Activated naive CD8-positive, alpha-beta T cell treated with anti-CD3 and anti-CD28 coated beads, Interleukin-2, amount 10 ng/mL, durations not matched to agents 7 days and 5 days (primary cell): ENCODE results near the gene FTCD. TPM values are rescaled to one million over a fixed set of nuclear protein-coding genes. Genes with fewer than 3 reads are reported as not detected.
"Not testable (repeated sequence)": the region's sequence is repeated elsewhere in the genome, so short reads cannot be mapped to it uniquely, and the experiment has no call there.

Experiments
- ATAC-seq: fragments of 150-1000 bp; cut with Tn5 transposase; one replicate; pipeline ENCODE4 v1.10.0; 2021; ENCODE audit warnings: low read depth, moderate library complexity
- POLR2A ChIA-PET: fragments of 350-600 bp; sonication (Branson Sonifier 250); formaldehyde crosslinking; loops from one replicate; lab custom pipeline; 2021; ENCODE audit warnings: antibody characterized with exemption; lab: Charles Lee
- DNase-seq: peaks from one replicate; pipeline ENCODE4 v3.0.0; 2021
- H3K27ac Mint-ChIP-seq: one replicate; pipeline ENCODE4 v1.8.0; 2022; ENCODE audit warnings: mild to moderate bottlenecking, mixed read lengths
- H3K27me3 Mint-ChIP-seq: one replicate; pipeline ENCODE4 v1.8.0; 2022; ENCODE audit warnings: mild to moderate bottlenecking, moderate library complexity, mixed read lengths
- H3K36me3 Mint-ChIP-seq: one replicate; pipeline ENCODE4 v1.8.0; 2021; ENCODE audit warnings: mild to moderate bottlenecking, mixed read lengths
- H3K4me1 Mint-ChIP-seq: one replicate; pipeline ENCODE4 v1.8.0; 2021; ENCODE audit warnings: mixed read lengths
- H3K4me3 Mint-ChIP-seq: one replicate; pipeline ENCODE4 v1.8.0; 2022; ENCODE audit warnings: mild to moderate bottlenecking, moderate library complexity, mixed read lengths
- H3K9me3 Mint-ChIP-seq: one replicate; pipeline ENCODE4 v1.8.0; 2021; ENCODE audit warnings: mixed read lengths
- total RNA-seq, 2 experiments: library from RNA; stranded (reverse); gene quantifications; one replicate each; pipeline ENCODE4 v1.2.3, GENCODE V29; 2021

Gene FTCD
- total RNA-seq, 2 experiments from 2014 or later = 0.65 to 1.3 TPM

DNA sequence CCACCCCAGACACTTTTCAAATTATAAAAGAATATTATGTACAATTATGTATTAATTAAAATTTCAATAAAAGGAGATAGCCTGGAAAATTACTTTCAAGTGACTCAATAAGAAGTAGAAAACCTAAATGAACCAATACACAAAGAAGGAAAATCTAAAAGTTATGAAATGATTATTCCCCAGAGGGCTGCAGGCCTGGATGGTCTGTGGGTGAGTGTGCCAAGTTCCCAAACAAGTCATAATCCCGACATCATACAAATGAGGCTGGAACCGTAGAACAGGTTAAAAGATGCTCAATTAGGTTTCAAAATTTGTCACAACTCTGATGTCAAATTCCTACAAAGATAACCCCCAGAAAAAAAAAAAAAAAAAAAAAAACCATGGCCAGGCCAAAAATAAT, 16.2 kb upstream of the FTCD start:
- POLR2A ChIA-PET = no interaction called here
- H3K36me3 Mint-ChIP-seq = no peaks in the 10 kb centered on the region
- peaks cover 9% of the 10 kb centered on the region for H3K9me3 Mint-ChIP-seq
- no peak for ATAC-seq
- no peak for DNase-seq
- peaks cover 8% of the 10 kb centered on the region for H3K4me1 Mint-ChIP-seq
- peaks cover 17% of the 10 kb centered on the region for H3K27me3 Mint-ChIP-seq
- H3K27ac Mint-ChIP-seq = no peak overlapping the region
- H3K4me3 Mint-ChIP-seq = no peak overlapping the region

DNA sequence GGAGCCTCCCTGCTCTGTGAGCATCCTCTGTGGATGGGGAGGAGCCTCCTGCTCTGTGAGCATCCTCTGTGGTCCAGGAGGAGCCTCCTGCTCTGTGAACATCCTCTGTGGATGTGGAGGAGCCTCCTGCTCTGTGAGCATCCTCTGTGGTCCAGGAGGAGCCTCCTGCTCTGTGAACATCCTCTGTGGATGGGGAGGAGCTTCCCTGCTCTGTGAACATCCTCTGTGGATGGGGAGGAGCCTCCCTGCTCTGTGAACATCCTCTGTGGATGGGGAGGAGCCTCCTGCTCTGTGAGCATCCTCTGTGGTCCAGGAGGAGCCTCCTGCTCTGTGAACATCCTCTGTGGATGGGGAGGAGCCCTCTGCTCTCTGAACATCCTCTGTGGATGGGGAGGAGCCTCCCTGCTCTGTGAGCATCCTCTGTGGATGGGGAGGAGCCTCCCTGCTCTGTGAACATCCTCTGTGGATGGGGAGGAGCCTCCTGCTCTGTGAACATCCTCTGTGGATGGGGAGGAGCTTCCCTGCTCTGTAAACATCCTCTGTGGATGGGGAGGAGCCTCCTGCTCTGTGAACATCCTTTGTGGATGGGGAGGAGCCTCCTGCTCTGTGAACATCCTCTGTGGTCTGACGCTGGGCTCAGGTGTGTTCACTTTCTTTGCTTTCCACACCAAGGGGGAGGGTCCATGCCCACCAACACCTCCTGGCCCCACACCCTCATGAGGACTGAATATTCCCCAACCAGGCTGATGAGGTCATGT, 15.2 kb upstream of the FTCD start:
- H3K4me3 Mint-ChIP-seq, H3K9me3 Mint-ChIP-seq, H3K4me1 Mint-ChIP-seq, POLR2A ChIA-PET, ATAC-seq, H3K27ac Mint-ChIP-seq, H3K36me3 Mint-ChIP-seq: not testable (repeated sequence)
- peak; percentile 13 for DNase-seq
- H3K27me3 Mint-ChIP-seq = peaks cover 10% of the 10 kb centered on the region

DNA sequence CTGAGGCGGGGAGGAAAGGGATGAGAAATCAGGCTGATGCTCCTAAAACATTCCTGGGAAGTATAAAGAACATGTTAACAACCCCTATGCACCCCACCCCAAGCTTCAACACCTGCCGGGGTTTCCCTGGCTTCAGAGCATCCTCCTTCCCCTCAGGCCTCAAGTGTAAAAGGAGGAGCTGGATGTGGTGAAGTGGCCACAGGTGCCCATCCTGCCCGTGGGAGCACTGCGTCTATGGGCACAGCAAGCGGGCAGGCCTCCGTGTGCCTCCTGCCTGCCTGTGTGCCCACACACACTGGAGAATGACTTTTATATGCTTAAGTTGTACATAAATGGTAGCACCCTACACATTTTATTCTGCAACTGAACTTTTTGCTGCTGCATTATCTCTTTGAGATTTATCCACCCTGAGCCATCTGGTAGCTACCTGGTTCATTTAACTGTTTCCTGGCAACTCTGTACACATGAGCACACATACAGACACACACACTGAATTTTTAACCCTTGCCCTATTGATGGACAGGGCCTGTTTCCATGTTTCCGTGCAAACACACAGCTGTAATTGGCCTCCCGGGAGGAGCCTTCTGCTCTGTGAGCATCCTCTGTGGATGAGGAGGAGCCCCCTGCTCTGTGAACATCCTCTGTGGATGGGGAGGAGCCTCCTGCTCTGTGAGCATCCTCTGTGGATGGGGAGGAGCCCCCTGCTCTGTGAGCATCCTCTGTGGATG, 13.4 kb upstream of the FTCD start:
- no peaks in the 10 kb centered on the region for H3K9me3 Mint-ChIP-seq
- no peaks in the 10 kb centered on the region for H3K36me3 Mint-ChIP-seq
- H3K27ac Mint-ChIP-seq = no peak overlapping the region
- peaks cover 8% of the 10 kb centered on the region for H3K4me1 Mint-ChIP-seq
- ATAC-seq = no peak
- no peak for DNase-seq
- no peak overlapping the region for H3K4me3 Mint-ChIP-seq
- H3K27me3 Mint-ChIP-seq = peaks cover 4% of the 10 kb centered on the region
- POLR2A ChIA-PET = no interaction called here

DNA sequence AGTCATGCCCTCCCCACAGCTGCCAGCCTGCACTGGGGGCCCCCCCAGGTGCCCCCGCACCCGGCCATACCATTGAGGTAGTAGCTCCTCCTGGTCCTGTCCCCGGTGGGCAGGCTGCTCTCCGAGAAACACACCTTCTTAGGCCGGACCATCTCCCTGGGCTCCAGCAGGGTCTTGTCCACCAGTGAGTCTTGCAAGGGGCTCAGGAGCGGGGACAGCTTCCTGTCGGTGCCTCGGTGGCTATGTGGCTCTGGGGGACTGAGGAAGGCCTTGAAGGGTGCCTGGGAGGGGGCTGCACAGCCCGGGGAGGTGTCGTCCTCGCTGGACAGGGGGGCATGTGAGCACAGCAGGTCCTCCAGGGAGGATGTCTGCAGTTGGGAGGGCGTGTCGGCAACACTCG, 12.9 kb upstream of the FTCD start:
- Mint-ChIP-seq H3K4me1 (peaks cover 8% of the 10 kb centered on the region), H3K4me3 (no peak overlapping the region), H3K27me3 (peaks cover 4% of the 10 kb centered on the region), H3K36me3 (no peaks in the 10 kb centered on the region), H3K9me3 (no peaks in the 10 kb centered on the region), H3K27ac (no peak overlapping the region)
- ATAC-seq (no peak), DNase-seq (no peak)
- POLR2A ChIA-PET = no interaction called here

DNA sequence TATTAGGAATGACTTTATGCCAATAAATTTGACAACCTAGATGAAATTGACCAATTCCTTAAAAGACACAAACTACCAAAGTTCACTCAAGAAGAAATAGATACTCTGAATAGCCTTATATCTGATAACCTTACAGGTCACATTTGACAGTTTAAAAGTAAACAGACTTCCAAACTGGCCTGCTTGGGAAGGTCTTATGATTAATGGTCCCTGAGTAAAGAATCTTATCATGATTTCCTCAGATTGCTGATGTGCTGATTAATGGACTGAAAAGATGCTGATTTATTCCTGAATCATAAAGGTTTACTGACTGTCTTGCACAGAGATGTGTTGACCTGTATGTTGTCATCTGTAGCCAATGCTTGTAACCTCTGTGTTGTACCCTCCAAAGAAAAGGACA, 9.7 kb upstream of the FTCD start:
- no peaks in the 10 kb centered on the region for H3K9me3 Mint-ChIP-seq
- H3K4me3 Mint-ChIP-seq = no peak overlapping the region
- ATAC-seq = no peak
- no peak for DNase-seq
- H3K4me1 Mint-ChIP-seq = peaks cover 3% of the 10 kb centered on the region
- peaks cover 6% of the 10 kb centered on the region for H3K27me3 Mint-ChIP-seq
- no peak overlapping the region for H3K27ac Mint-ChIP-seq
- POLR2A ChIA-PET = no interaction called here
- no peaks in the 10 kb centered on the region for H3K36me3 Mint-ChIP-seq

DNA sequence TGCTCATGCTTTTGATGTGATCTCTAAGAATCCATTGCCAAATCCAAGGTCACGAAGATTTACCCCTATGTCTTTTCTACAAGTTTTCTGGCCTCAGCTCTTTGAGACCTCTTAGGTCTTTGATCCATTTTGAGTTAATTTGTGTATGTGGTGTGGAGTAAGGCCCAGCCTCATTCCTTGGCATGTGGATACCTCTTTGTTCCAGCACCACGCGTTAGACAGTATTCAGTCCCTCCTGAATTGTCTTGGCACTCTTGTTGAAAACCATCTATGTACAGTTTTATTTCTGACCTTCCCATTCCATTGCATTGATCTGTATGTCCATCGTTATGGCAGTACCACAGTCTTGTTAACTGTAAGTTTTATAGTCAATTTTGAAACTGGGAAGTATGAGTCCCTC, 8.0 kb upstream of the FTCD start:
- ATAC-seq (no peak), DNase-seq (no peak)
- Mint-ChIP-seq H3K36me3 (no peaks in the 10 kb centered on the region), H3K4me1 (no peaks in the 10 kb centered on the region), H3K9me3 (no peaks in the 10 kb centered on the region), H3K4me3 (no peak overlapping the region), H3K27ac (peak overlapping the region; percentile 21), H3K27me3 (peaks cover 6% of the 10 kb centered on the region)
- POLR2A ChIA-PET = no interaction called here

DNA sequence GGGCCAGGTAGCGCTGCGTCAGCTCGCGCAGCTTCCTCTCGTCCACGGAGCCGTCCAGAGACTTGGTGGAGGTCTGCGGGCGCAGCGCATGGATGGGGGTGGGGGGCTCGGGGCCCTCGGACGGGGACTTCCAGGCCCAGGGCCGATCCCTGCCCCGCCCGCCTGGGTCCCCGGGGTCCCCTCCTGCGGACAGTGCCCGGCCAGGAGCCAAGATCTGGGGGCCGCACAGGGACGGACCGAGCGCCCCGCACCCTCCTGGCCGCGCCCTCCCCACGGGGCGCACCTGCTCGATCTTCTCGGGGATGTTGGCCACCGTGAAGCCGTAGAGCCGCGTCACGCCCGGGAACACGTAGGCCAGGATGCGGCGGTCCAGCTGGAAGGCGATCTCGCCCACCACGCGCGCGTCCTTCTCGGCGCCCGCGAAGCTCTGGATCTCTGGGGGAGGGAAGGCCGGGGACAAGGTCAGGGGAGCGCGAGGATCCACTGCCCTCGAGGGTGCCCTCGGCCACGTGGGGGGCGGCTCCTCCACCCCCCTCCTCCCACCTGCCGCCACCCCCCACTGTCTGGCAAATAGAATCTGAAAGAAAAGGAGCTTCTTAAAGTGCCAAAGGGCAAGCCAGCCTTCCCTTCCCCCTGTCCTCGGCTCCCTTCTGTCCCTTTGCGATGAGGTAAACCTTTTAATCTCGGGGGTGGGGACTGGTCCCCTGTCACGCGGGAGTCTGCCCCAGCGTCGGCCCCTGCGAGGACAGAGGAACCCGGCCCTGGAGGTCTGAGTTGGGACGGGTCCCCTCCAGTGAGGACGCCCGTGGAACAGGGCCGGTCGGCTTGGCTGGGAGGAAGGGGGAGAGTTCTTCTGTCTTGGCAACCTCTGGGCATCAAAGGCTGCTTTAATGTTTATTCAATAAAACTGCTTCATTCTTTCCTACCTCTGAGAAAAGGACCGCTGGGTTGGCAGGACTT, 6.5 kb upstream of the FTCD start:
- Mint-ChIP-seq H3K4me3 (no peak overlapping the region), H3K9me3 (no peaks in the 10 kb centered on the region), H3K36me3 (no peaks in the 10 kb centered on the region), H3K4me1 (no peaks in the 10 kb centered on the region), H3K27ac (no peak overlapping the region), H3K27me3 (peaks cover 6% of the 10 kb centered on the region)
- DNase-seq (peak; percentile 29), ATAC-seq (no peak)
- POLR2A ChIA-PET = interaction anchor here (0.6 kb wide), 1 partner anchor 340 kb away, joined by 3 read pairs; no protein-coding TSS in a partner anchor

DNA sequence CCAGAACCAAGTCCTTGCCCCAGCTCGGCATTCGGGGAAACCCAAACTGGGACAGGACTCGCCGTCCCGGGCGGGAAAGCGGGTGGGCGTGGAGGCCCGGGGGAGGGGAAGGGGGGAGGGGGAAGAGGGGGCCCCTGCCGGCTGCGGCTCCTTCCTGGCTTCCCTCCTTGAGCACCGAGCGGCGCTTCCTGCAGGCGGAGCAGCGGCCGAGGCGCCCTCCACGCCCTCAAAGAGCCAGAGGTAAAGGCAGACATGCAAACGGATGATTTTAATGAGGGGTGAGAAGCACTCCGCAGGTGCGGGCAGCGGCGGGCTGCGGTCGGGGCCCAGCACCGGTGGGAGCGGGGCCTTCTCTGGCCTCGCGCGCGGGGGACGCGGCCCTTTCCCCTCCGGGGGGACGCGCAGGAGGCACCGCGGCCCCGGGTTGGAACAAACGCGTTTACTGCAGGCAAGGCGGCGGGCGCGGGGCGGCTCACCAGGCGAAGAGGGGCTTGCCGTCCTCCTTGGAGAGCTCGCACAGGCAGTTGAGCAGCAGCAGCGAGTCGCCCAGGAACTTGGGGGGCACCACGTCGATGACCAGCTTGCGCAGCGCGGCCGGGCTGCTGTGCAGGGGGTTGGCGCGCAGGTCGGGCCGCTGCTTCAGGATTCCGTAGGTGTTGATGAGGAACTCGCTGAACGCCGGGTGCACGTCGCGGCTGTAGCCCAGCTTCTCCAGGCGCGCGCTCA, 5.7 kb upstream of the FTCD start:
- peaks cover 6% of the 10 kb centered on the region for H3K27me3 Mint-ChIP-seq
- DNase-seq (peak; percentile 51), ATAC-seq (peak; percentile 47)
- no peaks in the 10 kb centered on the region for H3K36me3 Mint-ChIP-seq
- H3K27ac Mint-ChIP-seq = no peak overlapping the region
- no peaks in the 10 kb centered on the region for H3K4me1 Mint-ChIP-seq
- POLR2A ChIA-PET = no interaction called here
- no peaks in the 10 kb centered on the region for H3K9me3 Mint-ChIP-seq
- H3K4me3 Mint-ChIP-seq = peak overlapping the region; percentile 56

DNA sequence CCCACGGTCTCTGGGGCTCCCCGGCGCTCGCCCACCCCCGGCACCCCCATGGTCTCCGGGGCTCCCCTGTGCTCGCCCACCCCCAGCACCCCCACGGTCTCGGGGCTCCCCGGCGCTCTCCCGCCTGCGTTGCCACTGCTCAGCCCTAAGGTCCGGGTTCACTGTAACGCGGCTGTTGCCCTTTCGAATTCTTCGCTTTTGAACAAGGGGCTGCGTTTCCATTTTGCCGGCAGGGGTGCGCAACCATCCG, 5.2 kb upstream of the FTCD start:
- ATAC-seq = no peak
- H3K4me3 Mint-ChIP-seq = no peak overlapping the region
- H3K9me3 Mint-ChIP-seq = no peaks in the 10 kb centered on the region
- H3K36me3 Mint-ChIP-seq = no peaks in the 10 kb centered on the region
- DNase-seq = no peak
- H3K27me3 Mint-ChIP-seq = peaks cover 4% of the 10 kb centered on the region
- no peak overlapping the region for H3K27ac Mint-ChIP-seq
- POLR2A ChIA-PET = no interaction called here
- no peaks in the 10 kb centered on the region for H3K4me1 Mint-ChIP-seq

DNA sequence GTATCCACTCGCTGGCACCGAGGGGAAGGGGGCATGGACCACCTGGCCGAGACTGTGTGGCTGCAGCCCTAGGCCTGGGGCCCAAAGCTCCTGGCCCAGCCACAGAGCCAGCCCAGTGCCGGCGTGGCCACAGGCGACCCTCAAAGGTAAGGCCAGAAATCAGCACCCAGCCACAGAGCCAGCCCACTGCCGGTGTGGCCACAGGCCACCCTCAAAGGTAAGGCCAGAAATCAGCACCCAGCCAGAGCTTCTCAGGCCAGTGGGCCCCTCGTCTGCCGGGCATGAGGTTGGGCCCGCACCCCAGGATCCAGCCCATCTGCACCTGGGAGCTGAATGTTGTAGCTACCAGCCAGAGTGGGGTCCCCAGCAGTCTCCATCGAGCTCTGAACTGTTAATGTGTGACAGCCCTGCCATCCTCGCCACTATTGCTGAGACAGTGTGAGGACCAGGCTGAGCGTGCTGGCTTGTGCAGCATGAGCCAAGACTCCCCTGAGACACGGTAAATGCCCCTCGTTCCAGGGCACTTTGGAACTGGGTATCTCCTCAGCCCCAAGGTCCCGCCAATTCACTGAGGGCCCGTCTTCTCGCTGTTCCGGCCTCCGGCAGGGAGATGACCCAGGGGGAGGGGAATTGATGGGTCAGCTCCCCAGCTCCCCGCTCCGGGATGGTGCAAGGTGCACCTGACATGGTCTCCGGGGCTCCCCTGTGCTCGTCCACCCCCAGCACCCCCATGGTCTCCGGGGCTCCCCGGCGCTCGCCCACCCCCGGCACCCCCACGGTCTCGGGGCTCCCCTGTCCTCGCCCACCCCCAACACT, 4.7 kb upstream of the FTCD start:
- Mint-ChIP-seq H3K27me3 (peaks cover 4% of the 10 kb centered on the region), H3K27ac (no peak overlapping the region), H3K9me3 (no peaks in the 10 kb centered on the region), H3K4me3 (no peak overlapping the region), H3K4me1 (no peaks in the 10 kb centered on the region), H3K36me3 (no peaks in the 10 kb centered on the region)
- peak; percentile 24 for DNase-seq
- ATAC-seq = no peak
- POLR2A ChIA-PET = no interaction called here

DNA sequence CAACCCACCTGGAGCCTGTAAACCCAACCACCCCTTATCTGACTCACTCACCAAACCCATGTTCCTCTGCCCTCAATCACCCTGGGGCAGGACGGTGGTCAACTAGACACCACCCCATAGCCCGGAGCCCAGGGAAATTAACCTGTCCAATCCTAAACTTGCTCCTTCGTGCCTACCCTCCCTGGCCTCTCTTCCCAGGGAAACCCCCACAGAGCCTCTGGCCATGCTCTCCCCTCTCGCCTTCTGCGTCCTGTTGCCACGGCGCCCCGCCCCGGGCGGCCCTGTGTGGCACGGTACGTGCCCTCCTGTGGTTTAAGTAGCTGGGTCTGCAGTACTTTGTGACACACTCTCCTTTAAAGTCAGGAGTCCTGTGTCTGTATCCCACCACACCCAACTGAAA, 4.0 kb upstream of the FTCD start:
- H3K9me3 Mint-ChIP-seq = no peaks in the 10 kb centered on the region
- H3K36me3 Mint-ChIP-seq = no peaks in the 10 kb centered on the region
- peaks cover 4% of the 10 kb centered on the region for H3K27me3 Mint-ChIP-seq
- ATAC-seq (no peak), DNase-seq (peak; percentile 28)
- no peak overlapping the region for H3K4me3 Mint-ChIP-seq
- H3K4me1 Mint-ChIP-seq = no peaks in the 10 kb centered on the region
- POLR2A ChIA-PET = no interaction called here
- H3K27ac Mint-ChIP-seq = no peak overlapping the region

DNA sequence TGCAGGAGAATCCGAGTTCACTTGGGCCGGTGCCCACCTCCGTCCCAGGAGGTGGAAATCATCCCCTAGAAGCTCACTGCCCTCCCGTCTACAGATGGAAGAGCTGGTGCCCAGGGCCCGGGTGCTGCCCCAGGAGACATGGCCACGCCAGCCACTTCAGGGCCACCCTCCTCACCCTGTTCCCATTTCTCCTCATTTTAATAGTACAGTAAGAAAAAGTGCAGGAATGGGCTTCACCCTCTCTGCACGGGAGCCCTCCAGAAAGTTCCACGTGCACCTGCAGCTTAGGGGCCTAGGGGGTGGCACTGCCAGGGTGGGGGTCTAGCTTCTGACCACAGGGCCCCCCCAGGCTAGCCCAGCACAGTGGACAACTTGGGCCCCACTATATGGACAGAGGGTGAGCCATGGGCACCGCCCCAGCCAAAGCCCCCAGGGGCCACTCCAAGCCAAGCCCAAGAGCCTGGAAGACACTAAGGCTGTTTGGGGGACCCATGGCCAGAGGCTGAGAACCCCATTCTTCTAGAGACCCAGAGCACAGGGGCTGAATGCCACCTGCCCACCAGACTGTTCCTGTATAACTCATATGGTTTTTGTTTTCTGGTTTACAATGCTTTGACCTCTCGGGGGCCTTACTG, 3.4 kb upstream of the FTCD start:
- ATAC-seq (no peak), DNase-seq (no peak)
- Mint-ChIP-seq H3K36me3 (no peaks in the 10 kb centered on the region), H3K9me3 (no peaks in the 10 kb centered on the region), H3K27ac (no peak overlapping the region), H3K27me3 (peaks cover 2% of the 10 kb centered on the region), H3K4me1 (no peaks in the 10 kb centered on the region), H3K4me3 (no peak overlapping the region)
- POLR2A ChIA-PET = no interaction called here
